Osteoblast (primary cell): ENCODE measurements around the gene HTD2. TPM values are rescaled to one million over a fixed set of nuclear protein-coding genes. Genes with fewer than 3 reads are reported as not detected.

ENCODE experiments used
- DNase-seq: peaks from one replicate; pipeline ENCODE4 v3.0.0; 2011; ENCODE audit warnings: low spot score, mixed read lengths; ENCODE audit not compliant: insufficient read length; ENCODE audit errors: missing footprints
- H2AFZ ChIP-seq: 2 replicates; pipeline ENCODE4 v1.6.0; 2011; ENCODE audit warnings: mild to moderate bottlenecking, low read length
- H3K27ac ChIP-seq: 2 replicates; pipeline ENCODE4 v1.5.1; 2011; ENCODE audit warnings: mild to moderate bottlenecking, low read depth, low read length, moderate library complexity
- H3K27me3 ChIP-seq: 2 replicates; pipeline ENCODE4 v1.6.0; 2012; ENCODE audit warnings: mild to moderate bottlenecking, control low read depth, inconsistent platforms, low read length, moderate library complexity; ENCODE audit not compliant: insufficient read depth
- H3K36me3 ChIP-seq: 2 replicates; pipeline ENCODE4 v1.5.1; 2011; ENCODE audit warnings: mild to moderate bottlenecking, low read length, control low read depth, moderate library complexity; ENCODE audit not compliant: insufficient read depth
- H3K4me1 ChIP-seq: 2 replicates; pipeline ENCODE4 v1.5.1; 2011; ENCODE audit warnings: mild to moderate bottlenecking, low read length, control low read depth, moderate library complexity; ENCODE audit not compliant: insufficient read depth
- H3K4me2 ChIP-seq: 2 replicates; pipeline ENCODE4 v1.6.0; 2011; ENCODE audit warnings: mild to moderate bottlenecking, low read length; ENCODE audit not compliant: insufficient read depth
- H3K4me3 ChIP-seq: fragments of 200-600 bp; sonication (generic); 3 replicates; pipeline ENCODE4 v1.5.1; 2012; ENCODE audit warnings: mild to moderate bottlenecking, low read length, inconsistent platforms; ENCODE audit not compliant: insufficient read depth
- H3K79me2 ChIP-seq: 2 replicates; pipeline ENCODE4 v1.6.0; 2012; ENCODE audit warnings: mild to moderate bottlenecking, low read length, control low read depth, inconsistent platforms; ENCODE audit not compliant: insufficient read depth
- H3K9me3 ChIP-seq: 2 replicates; pipeline ENCODE4 v1.5.1; 2011; ENCODE audit warnings: low read depth, low read length, control low read depth
- H4K20me1 ChIP-seq: 2 replicates; pipeline ENCODE4 v1.6.0; 2012; ENCODE audit warnings: mild to moderate bottlenecking, low read length, control low read depth; ENCODE audit not compliant: insufficient read depth
- total RNA-seq: library from RNA; depleted of rRNA; stranded (reverse); fragments of >200 nt; gene quantifications from 2 replicates; pipeline ENCODE4 v1.2.3, GENCODE V29; 2012
- TF ChIP-seq, protein P1 (sequence below): IDR thresholded peaks from 2 replicates; pipeline ENCODE4 v1.5.1; 2011; ENCODE audit warnings: mild to moderate bottlenecking, low read depth, low read length, moderate library complexity; ENCODE audit errors: extremely low read depth

The HTD2 gene
- total RNA-seq, 1 donor = 6.2 TPM

DNA sequence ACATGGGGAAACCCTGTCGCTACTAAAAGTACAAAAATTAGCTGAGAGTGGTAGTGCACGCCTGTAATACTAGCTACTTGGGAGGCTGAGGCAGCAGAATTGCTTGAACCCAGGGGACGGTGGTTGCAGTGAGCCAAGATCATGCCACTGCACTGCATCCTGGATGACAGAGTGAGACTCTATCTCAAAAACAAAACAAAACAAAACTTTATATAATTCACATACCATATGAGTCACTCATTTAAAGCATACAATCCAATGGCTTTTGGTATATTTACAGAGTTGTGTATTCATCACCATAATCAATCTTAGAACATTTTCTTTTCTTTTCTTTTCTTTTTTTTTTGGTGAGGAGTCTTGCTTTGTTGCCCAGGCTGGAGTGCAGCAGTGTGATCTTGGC lies 35.1 kb downstream of the HTD2 start:
- Histone ChIP-seq H4K20me1 (peaks cover 6% of the 10 kb centered on the region), H3K79me2 (peaks cover 72% of the 10 kb centered on the region)
- no peak for DNase-seq

GRCh38 chr3:58342676-58343075 lies 36.4 kb downstream of the HTD2 start:
- Histone ChIP-seq H3K36me3 (no peaks in the 10 kb centered on the region), H3K4me2 (no peak overlapping the region), H2AFZ (no peak overlapping the region), H4K20me1 (peaks cover 6% of the 10 kb centered on the region), H3K4me3 (no peak overlapping the region), H3K4me1 (peaks cover 10% of the 10 kb centered on the region), H3K79me2 (peaks cover 70% of the 10 kb centered on the region), H3K9me3 (no peaks in the 10 kb centered on the region), H3K27me3 (no peaks in the 10 kb centered on the region), H3K27ac (no peak overlapping the region)
- DNase-seq = no peak
- TF ChIP-seq, protein P1, sequence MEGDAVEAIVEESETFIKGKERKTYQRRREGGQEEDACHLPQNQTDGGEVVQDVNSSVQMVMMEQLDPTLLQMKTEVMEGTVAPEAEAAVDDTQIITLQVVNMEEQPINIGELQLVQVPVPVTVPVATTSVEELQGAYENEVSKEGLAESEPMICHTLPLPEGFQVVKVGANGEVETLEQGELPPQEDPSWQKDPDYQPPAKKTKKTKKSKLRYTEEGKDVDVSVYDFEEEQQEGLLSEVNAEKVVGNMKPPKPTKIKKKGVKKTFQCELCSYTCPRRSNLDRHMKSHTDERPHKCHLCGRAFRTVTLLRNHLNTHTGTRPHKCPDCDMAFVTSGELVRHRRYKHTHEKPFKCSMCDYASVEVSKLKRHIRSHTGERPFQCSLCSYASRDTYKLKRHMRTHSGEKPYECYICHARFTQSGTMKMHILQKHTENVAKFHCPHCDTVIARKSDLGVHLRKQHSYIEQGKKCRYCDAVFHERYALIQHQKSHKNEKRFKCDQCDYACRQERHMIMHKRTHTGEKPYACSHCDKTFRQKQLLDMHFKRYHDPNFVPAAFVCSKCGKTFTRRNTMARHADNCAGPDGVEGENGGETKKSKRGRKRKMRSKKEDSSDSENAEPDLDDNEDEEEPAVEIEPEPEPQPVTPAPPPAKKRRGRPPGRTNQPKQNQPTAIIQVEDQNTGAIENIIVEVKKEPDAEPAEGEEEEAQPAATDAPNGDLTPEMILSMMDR = no peak

More for the DNA sequence above, 35.1 kb downstream of the HTD2 start:
- H3K36me3 ChIP-seq = no peaks in the 10 kb centered on the region
- H3K27me3 ChIP-seq = no peaks in the 10 kb centered on the region
- TF ChIP-seq, protein P1 = no peak
- H3K27ac ChIP-seq = peak overlapping the region; percentile 16
- no peak overlapping the region for H2AFZ ChIP-seq
- no peak overlapping the region for H3K4me2 ChIP-seq
- no peaks in the 10 kb centered on the region for H3K9me3 ChIP-seq
- peaks cover 13% of the 10 kb centered on the region for H3K4me1 ChIP-seq
- H3K4me3 ChIP-seq = no peak overlapping the region

- H3K9me3 ChIP-seq = no peaks in the 10 kb centered on the region
- H3K27me3 ChIP-seq = no peaks in the 10 kb centered on the region
- no peak overlapping the region for H2AFZ ChIP-seq
- peaks cover 9% of the 10 kb centered on the region for H4K20me1 ChIP-seq
- DNase-seq = no peak
- H3K4me3 ChIP-seq = no peak overlapping the region
- H3K36me3 ChIP-seq = peaks cover 2% of the 10 kb centered on the region
- H3K27ac ChIP-seq = no peak overlapping the region
- H3K79me2 ChIP-seq = peaks cover 70% of the 10 kb centered on the region
- TF ChIP-seq, protein P1 = no peak
- H3K4me2 ChIP-seq = no peak overlapping the region
- H3K4me1 ChIP-seq = peaks cover 15% of the 10 kb centered on the region
These were observed 39.1 kb downstream of the HTD2 start for GRCh38 chr3:58345457-58345856.

DNA sequence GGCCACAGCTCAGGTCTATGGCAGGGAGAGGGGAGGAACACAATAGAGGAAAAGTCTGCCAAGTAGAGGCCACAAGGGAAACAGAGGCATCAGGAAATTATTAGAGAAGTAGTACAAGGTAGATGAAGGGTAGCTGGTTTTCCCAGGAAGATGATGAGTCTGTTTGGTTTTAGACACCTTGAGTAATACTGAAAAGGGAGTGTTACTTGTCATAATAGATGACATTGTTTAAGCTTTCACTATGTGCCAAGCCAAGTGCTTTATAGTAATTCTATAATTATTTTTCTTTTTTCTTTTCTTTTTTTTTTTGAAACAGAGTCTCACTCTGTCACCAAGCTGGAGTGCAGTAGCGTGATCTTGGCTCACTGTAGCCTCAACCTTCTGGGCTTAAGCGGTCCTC lies 40.0 kb downstream of the HTD2 start:
- TF ChIP-seq, protein P1 = no peak
- Histone ChIP-seq H3K4me1 (peaks cover 12% of the 10 kb centered on the region), H2AFZ (no peak overlapping the region), H3K4me3 (no peak overlapping the region), H3K27me3 (no peaks in the 10 kb centered on the region), H4K20me1 (peaks cover 9% of the 10 kb centered on the region), H3K79me2 (peaks cover 69% of the 10 kb centered on the region), H3K36me3 (peaks cover 2% of the 10 kb centered on the region), H3K27ac (no peak overlapping the region), H3K4me2 (no peak overlapping the region), H3K9me3 (no peaks in the 10 kb centered on the region)
- DNase-seq = no peak
